Measurements from ENCODE around the gene HPSE2. TPM values are rescaled to one million over a fixed set of nuclear protein-coding genes. Genes with fewer than 3 reads are reported as not detected.

The HPSE2 gene
- total RNA-seq, 1 donor from 2014 or later, result not detected

GRCh38 chr10:98649170-98649569 is 586.5 kb downstream of the HPSE2 start:
- Histone ChIP-seq H3K36me3 (ENCODE audit: control insufficient read depth, insufficient read depth, low read length) (no peaks in the 10 kb centered on the region), H3K4me3 (ENCODE audit: low read depth, low read length) (no peak overlapping the region), H3K27me3 (ENCODE audit: control insufficient read depth, insufficient read depth, low read length) (no peaks in the 10 kb centered on the region)
- TF ChIP-seq CTCF (IDR thresholded peaks at IDR 0.05; ENCODE audit: insufficient read depth, low read length, poor library complexity, severe bottlenecking), result no peak
- no peak for DNase-seq (ENCODE audit: low read depth)

GRCh38 chr10:98646998-98647917 is 588.4 kb downstream of the HPSE2 start:
- H3K4me3 ChIP-seq (ENCODE audit: low read depth, low read length), result no peak overlapping the region
- H3K27me3 ChIP-seq (ENCODE audit: control insufficient read depth, insufficient read depth, low read length), result no peaks in the 10 kb centered on the region
- TF ChIP-seq CTCF (IDR thresholded peaks at IDR 0.05; ENCODE audit: insufficient read depth, low read length, poor library complexity, severe bottlenecking), result no peak
- DNase-seq (ENCODE audit: low read depth), result no peak
- no peaks in the 10 kb centered on the region for H3K36me3 ChIP-seq (ENCODE audit: control insufficient read depth, insufficient read depth, low read length)

- Histone ChIP-seq H3K36me3 (ENCODE audit: control insufficient read depth, insufficient read depth, low read length) (no peaks in the 10 kb centered on the region), H3K27me3 (ENCODE audit: control insufficient read depth, insufficient read depth, low read length) (no peaks in the 10 kb centered on the region), H3K4me3 (ENCODE audit: low read depth, low read length) (no peak overlapping the region)
- DNase-seq (ENCODE audit: low read depth), result no peak
- TF ChIP-seq CTCF (IDR thresholded peaks at IDR 0.05; ENCODE audit: insufficient read depth, low read length, poor library complexity, severe bottlenecking), result no peak
Measured at GRCh38 chr10:98644466-98644865, 591.2 kb downstream of the HPSE2 start.

GRCh38 chr10:98642281-98642680 is 593.4 kb downstream of the HPSE2 start:
- no peak overlapping the region for H3K4me3 ChIP-seq (ENCODE audit: low read depth, low read length)
- DNase-seq (ENCODE audit: low read depth), result no peak
- no peak for TF ChIP-seq CTCF (IDR thresholded peaks at IDR 0.05; ENCODE audit: insufficient read depth, low read length, poor library complexity, severe bottlenecking)
- H3K27me3 ChIP-seq (ENCODE audit: control insufficient read depth, insufficient read depth, low read length), result no peaks in the 10 kb centered on the region
- H3K36me3 ChIP-seq (ENCODE audit: control insufficient read depth, insufficient read depth, low read length), result no peaks in the 10 kb centered on the region

GRCh38 chr10:98638920-98639319 is 596.7 kb downstream of the HPSE2 start:
- no peaks in the 10 kb centered on the region for H3K36me3 ChIP-seq (ENCODE audit: control insufficient read depth, insufficient read depth, low read length)
- no peak overlapping the region for H3K4me3 ChIP-seq (ENCODE audit: low read depth, low read length)
- H3K27me3 ChIP-seq (ENCODE audit: control insufficient read depth, insufficient read depth, low read length), result no peaks in the 10 kb centered on the region
- DNase-seq (ENCODE audit: low read depth), result no peak
- TF ChIP-seq CTCF (IDR thresholded peaks at IDR 0.05; ENCODE audit: insufficient read depth, low read length, poor library complexity, severe bottlenecking), result no peak
